HEK293 (cell line): ENCODE measurements around the gene TMEM19.

Experiments used
- CTCF ChIP-seq: fragments of 450-650 bp; formaldehyde crosslinking; IDR thresholded peaks from 2 replicates; pipeline ENCODE4 v1.5.1; 2016; ENCODE audit warnings: missing biosample characterization, missing genetic modification characterization
- KLF1 ChIP-seq: fragments of 450-650 bp; formaldehyde crosslinking; IDR thresholded peaks from 2 replicates; pipeline ENCODE4 v1.5.1; 2016; ENCODE audit warnings: missing biosample characterization, missing genetic modification characterization
- KLF17 ChIP-seq: fragments of 450-650 bp; formaldehyde crosslinking; IDR thresholded peaks from 2 replicates; pipeline ENCODE4 v1.5.1; 2016; ENCODE audit warnings: missing biosample characterization, missing genetic modification characterization
- SP2 ChIP-seq: fragments of 450-650 bp; formaldehyde crosslinking; IDR thresholded peaks from 2 replicates; pipeline ENCODE4 v1.5.1; 2016; ENCODE audit warnings: missing biosample characterization, missing genetic modification characterization
- ZNF138 ChIP-seq: fragments of 450-650 bp; formaldehyde crosslinking; IDR thresholded peaks from 2 replicates; pipeline ENCODE4 v1.5.1; 2016; ENCODE audit warnings: missing biosample characterization, missing genetic modification characterization, borderline replicate concordance
- ZNF148 ChIP-seq: fragments of 450-650 bp; formaldehyde crosslinking; IDR thresholded peaks from 2 replicates; pipeline ENCODE4 v1.5.0; 2017; ENCODE audit warnings: missing biosample characterization, missing genetic modification characterization, borderline replicate concordance
- ZNF302 ChIP-seq: fragments of 450-650 bp; formaldehyde crosslinking; IDR thresholded peaks from 2 replicates; pipeline ENCODE4 v1.5.1; 2016; ENCODE audit warnings: missing biosample characterization, missing genetic modification characterization, low read depth
- ZNF350 ChIP-seq: fragments of 450-650 bp; formaldehyde crosslinking; IDR thresholded peaks from 2 replicates; pipeline ENCODE4 v1.5.0; 2017; ENCODE audit warnings: missing biosample characterization, mild to moderate bottlenecking, missing genetic modification characterization
- ZNF362 ChIP-seq: fragments of 450-650 bp; formaldehyde crosslinking; IDR thresholded peaks from 2 replicates; pipeline ENCODE4 v1.5.1; 2016; ENCODE audit warnings: missing biosample characterization, missing genetic modification characterization
- ZNF561 ChIP-seq: fragments of 450-650 bp; IDR thresholded peaks from 2 replicates; pipeline ENCODE4 v1.5.1; 2018; ENCODE audit warnings: missing biosample characterization, missing genetic modification characterization, borderline replicate concordance
- ZNF664 ChIP-seq: fragments of 450-650 bp; formaldehyde crosslinking; IDR thresholded peaks from 2 replicates; pipeline ENCODE4 v1.5.1; 2016; ENCODE audit warnings: missing biosample characterization, missing genetic modification characterization

GRCh38 chr12:71731439-71732356 is 45.8 kb downstream of the TMEM19 start:
- no peak for TF ChIP-seq CTCF (tag by site-specific recombination)
- TF ChIP-seq ZNF561 (tag by site-specific recombination) = no peak
- no peak for TF ChIP-seq KLF17 (tag by site-specific recombination)
- TF ChIP-seq KLF1 (tag by site-specific recombination) = no peak
- no peak for TF ChIP-seq ZNF138
- no peak for TF ChIP-seq ZNF148 (tag by site-specific recombination)
- no peak for TF ChIP-seq SP2
- TF ChIP-seq ZNF362 (tag by site-specific recombination) = no peak
- no peak for TF ChIP-seq ZNF302 (tag by site-specific recombination)
- no peak for TF ChIP-seq ZNF664
- TF ChIP-seq ZNF350 = no peak
